HG02884 (cell line): Measurements from ENCODE around the gene SOCS3.

ENCODE experiments used
- ATAC-seq: cut with Tn5 transposase; IDR thresholded peaks from one replicate; pipeline ENCODE4 v1.9.1; 2021; ENCODE audit warnings: mild to moderate bottlenecking, moderate library complexity; ENCODE audit not compliant: unreplicated experiment

Gene SOCS3

GRCh38 chr17:78359997-78360370, at the start of gene SOCS3:
Gene SOCS3 (minus strand): TSS chr17:78360077. CDS start chr17:78359095, 982 bp downstream.
- peak; percentile 36 for ATAC-seq

GRCh38 chr17:78409191-78409928, 49.5 kb upstream of the SOCS3 start:
- ATAC-seq, result no peak

GRCh38 chr17:78408476-78409050, 48.7 kb upstream of the SOCS3 start:
- ATAC-seq, result no peak

- no peak for ATAC-seq
These were observed 47.6 kb upstream of the SOCS3 start for GRCh38 chr17:78407387-78408000.

GRCh38 chr17:78406920-78407319, 47.0 kb upstream of the SOCS3 start:
- no peak for ATAC-seq

- ATAC-seq, result no peak
These were observed 46.5 kb upstream of the SOCS3 start for GRCh38 chr17:78406396-78406795.

GRCh38 chr17:78403822-78404221, 43.9 kb upstream of the SOCS3 start:
- ATAC-seq, result no peak

- no peak for ATAC-seq
These were observed 42.0 kb upstream of the SOCS3 start for GRCh38 chr17:78401891-78402290.

GRCh38 chr17:78401246-78401645, 41.4 kb upstream of the SOCS3 start:
- no peak for ATAC-seq

GRCh38 chr17:78400581-78401240, 40.8 kb upstream of the SOCS3 start:
- no peak for ATAC-seq

GRCh38 chr17:78399693-78400144, 39.8 kb upstream of the SOCS3 start:
- no peak for ATAC-seq

GRCh38 chr17:78399028-78399692, 39.3 kb upstream of the SOCS3 start:
- no peak for ATAC-seq

GRCh38 chr17:78398390-78398789, 38.5 kb upstream of the SOCS3 start:
- ATAC-seq, result no peak

GRCh38 chr17:78397681-78398101, 37.8 kb upstream of the SOCS3 start:
- no peak for ATAC-seq

GRCh38 chr17:78396441-78397337, 36.8 kb upstream of the SOCS3 start:
- ATAC-seq, result no peak

- ATAC-seq, result no peak
These were observed 35.3 kb upstream of the SOCS3 start for GRCh38 chr17:78395155-78395554.

- ATAC-seq, result no peak
These were observed 34.3 kb upstream of the SOCS3 start for GRCh38 chr17:78394209-78394608.

GRCh38 chr17:78393575-78393974, 33.7 kb upstream of the SOCS3 start:
- no peak for ATAC-seq

GRCh38 chr17:78392295-78392694, 32.4 kb upstream of the SOCS3 start:
- ATAC-seq, result no peak

- ATAC-seq, result no peak
These were observed 32.0 kb upstream of the SOCS3 start for GRCh38 chr17:78391843-78392242.
